Fibroblast of lung (primary cell): Measurements from ENCODE around the gene SEC23B. TPM values are rescaled to one million over a fixed set of nuclear protein-coding genes. Genes with fewer than 3 reads are reported as not detected.

Experiments
- DNase-seq, 2 donors: peaks; one replicate each; pipeline versions ENCODE4 v3.0.0 to v3.0.0-alpha.2; 2010; ENCODE audit warnings: low read depth in 2 of 2
- H2AFZ ChIP-seq: 2 replicates; pipeline ENCODE4 v1.5.1; 2012; ENCODE audit warnings: low read length, control low read depth, inconsistent platforms
- H3K27ac ChIP-seq: 2 replicates; pipeline ENCODE4 v1.5.1; 2011; ENCODE audit warnings: low read length, control low read depth; ENCODE audit not compliant: insufficient read depth
- H3K27me3 ChIP-seq: 2 replicates; pipeline ENCODE4 v1.5.1; 2011; ENCODE audit warnings: mild to moderate bottlenecking, low read length; ENCODE audit not compliant: control insufficient read depth, insufficient read depth
- H3K36me3 ChIP-seq: 2 replicates; pipeline ENCODE4 v1.5.1; 2011; ENCODE audit warnings: low read length; ENCODE audit not compliant: control insufficient read depth, insufficient read depth
- H3K4me1 ChIP-seq: 2 replicates; pipeline ENCODE4 v1.5.1; 2011; ENCODE audit warnings: low read length; ENCODE audit not compliant: control insufficient read depth, insufficient read depth; ENCODE audit errors: extremely low read depth
- H3K4me2 ChIP-seq: 2 replicates; pipeline ENCODE4 v1.5.1; 2011; ENCODE audit warnings: low read length, control low read depth; ENCODE audit not compliant: insufficient read depth; ENCODE audit errors: extremely low read depth
- H3K4me3 ChIP-seq, 4 experiments: fragments of 200-600 bp in 1 of 4; sonication (generic) in 1 of 4; replicated peaks in 1 of 4; 2 replicates each; pipeline ENCODE4 v1.5.1; 2011 to 2016; ENCODE audit warnings: low read length in 4 of 4, low read depth in 3 of 4, mild to moderate bottlenecking in 3 of 4, control low read depth in 2 of 4, inconsistent platforms in 1 of 4, mixed read lengths in 1 of 4; ENCODE audit not compliant: insufficient read depth in 1 of 4; ENCODE audit errors: control extremely low read depth in 1 of 4
- H3K79me2 ChIP-seq: 2 replicates; pipeline ENCODE4 v1.5.1; 2012; ENCODE audit warnings: mild to moderate bottlenecking, low read length, inconsistent platforms; ENCODE audit not compliant: control insufficient read depth, insufficient read depth
- H3K9ac ChIP-seq: 2 replicates; pipeline ENCODE4 v1.5.1; 2011; ENCODE audit warnings: mild to moderate bottlenecking, low read length, control low read depth; ENCODE audit not compliant: insufficient read depth
- H3K9me3 ChIP-seq: 2 replicates; pipeline ENCODE4 v1.5.1; 2012; ENCODE audit warnings: low read depth, low read length; ENCODE audit not compliant: control insufficient read depth, insufficient read depth
- H4K20me1 ChIP-seq: 2 replicates; pipeline ENCODE4 v1.5.1; 2011; ENCODE audit warnings: low read length; ENCODE audit not compliant: control insufficient read depth, insufficient read depth; ENCODE audit errors: extremely low read depth
- EZH2 ChIP-seq: IDR thresholded peaks from 2 replicates; pipeline ENCODE4 v1.5.1; 2012; ENCODE audit warnings: low read length, control low read depth, mild to moderate bottlenecking; ENCODE audit errors: missing control alignments
- polyA minus RNA-seq: library from RNA; depleted of rRNA, polyadenylated mRNA; stranded (reverse); fragments of >200 nt; gene quantifications from 2 replicates; pipeline ENCODE4 v1.2.3, GENCODE V29; 2011; ENCODE audit warnings: low replicate concordance
- polyA plus RNA-seq, 2 donors: library from polyadenylated mRNA; depleted of rRNA in 1 of 2; stranded (reverse) in 1 of 2; unstranded in 1 of 2; fragments of >200 nt; gene quantifications; 2 replicates each; pipeline ENCODE4 v1.2.1, GENCODE V29; 2011 to 2012; ENCODE audit warnings: missing spikeins in 1 of 2
- total RNA-seq: library from RNA; depleted of rRNA; stranded (reverse); fragments of >200 nt; gene quantifications from 2 replicates; pipeline ENCODE4 v1.2.1, GENCODE V29; 2014
- TF ChIP-seq, protein P1 (sequence below), 2 donors: IDR thresholded peaks in 1 of 2; conservative IDR thresholded peaks in 1 of 2; 1 replicate in 1 of 2; 2 replicates in 1 of 2; pipeline ENCODE4 v1.5.1; 2011 to 2012; ENCODE audit warnings: low read length in 2 of 2, control low read depth in 1 of 2, inconsistent platforms in 1 of 2, low read depth in 1 of 2, mild to moderate bottlenecking in 1 of 2

The SEC23B gene
- 34.7 and 52.0 TPM in 2 replicates for total RNA-seq
- polyA plus RNA-seq = 51.0 and 67.9 TPM in 2 replicates
- polyA plus RNA-seq (2012) = 29.3 and 40.9 TPM in 2 replicates
- 55.8 and 64.6 TPM in 2 replicates for polyA minus RNA-seq

DNA sequence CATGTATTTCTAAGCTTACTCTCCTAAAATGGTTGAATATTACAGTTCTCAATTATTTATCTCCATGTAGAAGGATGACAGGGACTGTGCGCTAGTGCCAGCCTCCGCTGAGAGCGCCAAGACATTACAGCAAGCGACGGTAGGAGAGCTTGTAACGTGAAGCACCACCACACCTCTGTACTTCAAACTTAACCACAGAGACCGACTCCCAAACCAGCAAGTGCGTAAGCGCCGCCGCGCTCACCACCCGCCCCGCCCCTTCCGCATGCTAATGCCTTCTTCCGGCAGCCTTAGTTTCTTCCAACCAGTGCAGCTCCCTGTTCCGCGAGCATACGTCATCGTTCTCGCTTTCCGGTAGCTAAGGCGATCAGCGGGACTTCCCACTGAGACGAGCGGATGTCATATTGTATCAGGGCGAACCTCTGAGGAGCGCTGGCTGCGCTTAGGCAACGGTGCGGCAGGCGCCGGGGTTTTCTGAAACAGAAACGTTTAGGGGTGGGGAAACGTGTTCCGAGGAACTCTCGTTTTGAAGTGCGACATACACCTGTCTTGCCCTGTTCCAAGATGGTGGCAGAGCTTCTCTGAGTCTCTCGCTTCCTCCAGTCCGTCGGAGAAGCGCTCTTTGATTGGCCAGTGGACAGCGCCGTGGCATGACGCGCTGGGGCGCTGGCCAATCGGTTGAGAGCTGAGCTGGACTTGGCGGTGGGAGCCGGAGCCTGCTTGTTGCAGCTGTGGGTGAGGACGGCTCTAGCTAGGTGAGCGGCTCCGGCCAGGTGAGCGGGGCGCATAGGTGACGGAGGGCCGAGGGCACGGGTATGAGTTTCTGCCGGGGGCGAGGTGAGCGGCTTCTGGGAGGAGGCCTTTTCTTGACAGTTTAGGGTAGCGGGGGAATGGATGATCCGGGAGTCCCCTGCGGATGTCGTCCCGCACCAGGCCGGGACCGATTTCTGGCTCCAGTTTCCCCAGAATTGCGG lies at the start of gene SEC23B:
Gene SEC23B, plus strand, starts transcription at position 723 of the 974 bp plus-strand sequence. CDS start 2,896 bp downstream, outside the sequence.
- H3K4me3 ChIP-seq = peak within 1 kb of the TSS; percentile 79 to 98 (median 84)
- no peaks in the 10 kb centered on the region for H4K20me1 ChIP-seq
- no peaks in the 10 kb centered on the region for H3K4me1 ChIP-seq
- peak within 1 kb of the TSS; percentile 98 for H2AFZ ChIP-seq
- peak; percentile 97 to 98 for DNase-seq
- peak within 1 kb of the TSS; percentile 98 for H3K27ac ChIP-seq
- H3K79me2 ChIP-seq = peaks cover 10% of the 10 kb centered on the region
- H3K4me2 ChIP-seq = peak within 1 kb of the TSS; percentile 100
- no peaks in the 10 kb centered on the region for H3K27me3 ChIP-seq
- H3K9ac ChIP-seq = peak within 1 kb of the TSS; percentile 86
- H3K36me3 ChIP-seq = peaks cover 5% of the 10 kb centered on the region
- TF ChIP-seq EZH2 = no peak
- TF ChIP-seq, protein P1, sequence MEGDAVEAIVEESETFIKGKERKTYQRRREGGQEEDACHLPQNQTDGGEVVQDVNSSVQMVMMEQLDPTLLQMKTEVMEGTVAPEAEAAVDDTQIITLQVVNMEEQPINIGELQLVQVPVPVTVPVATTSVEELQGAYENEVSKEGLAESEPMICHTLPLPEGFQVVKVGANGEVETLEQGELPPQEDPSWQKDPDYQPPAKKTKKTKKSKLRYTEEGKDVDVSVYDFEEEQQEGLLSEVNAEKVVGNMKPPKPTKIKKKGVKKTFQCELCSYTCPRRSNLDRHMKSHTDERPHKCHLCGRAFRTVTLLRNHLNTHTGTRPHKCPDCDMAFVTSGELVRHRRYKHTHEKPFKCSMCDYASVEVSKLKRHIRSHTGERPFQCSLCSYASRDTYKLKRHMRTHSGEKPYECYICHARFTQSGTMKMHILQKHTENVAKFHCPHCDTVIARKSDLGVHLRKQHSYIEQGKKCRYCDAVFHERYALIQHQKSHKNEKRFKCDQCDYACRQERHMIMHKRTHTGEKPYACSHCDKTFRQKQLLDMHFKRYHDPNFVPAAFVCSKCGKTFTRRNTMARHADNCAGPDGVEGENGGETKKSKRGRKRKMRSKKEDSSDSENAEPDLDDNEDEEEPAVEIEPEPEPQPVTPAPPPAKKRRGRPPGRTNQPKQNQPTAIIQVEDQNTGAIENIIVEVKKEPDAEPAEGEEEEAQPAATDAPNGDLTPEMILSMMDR (conservative IDR thresholded peaks at IDR 0.05 in 1 of 2, IDR thresholded peaks at IDR 0.05 in 1 of 2; ENCODE audit: low read depth in 1 of 2, low read length in 2 of 2) = no peak
- H3K9me3 ChIP-seq = no peaks in the 10 kb centered on the region

DNA sequence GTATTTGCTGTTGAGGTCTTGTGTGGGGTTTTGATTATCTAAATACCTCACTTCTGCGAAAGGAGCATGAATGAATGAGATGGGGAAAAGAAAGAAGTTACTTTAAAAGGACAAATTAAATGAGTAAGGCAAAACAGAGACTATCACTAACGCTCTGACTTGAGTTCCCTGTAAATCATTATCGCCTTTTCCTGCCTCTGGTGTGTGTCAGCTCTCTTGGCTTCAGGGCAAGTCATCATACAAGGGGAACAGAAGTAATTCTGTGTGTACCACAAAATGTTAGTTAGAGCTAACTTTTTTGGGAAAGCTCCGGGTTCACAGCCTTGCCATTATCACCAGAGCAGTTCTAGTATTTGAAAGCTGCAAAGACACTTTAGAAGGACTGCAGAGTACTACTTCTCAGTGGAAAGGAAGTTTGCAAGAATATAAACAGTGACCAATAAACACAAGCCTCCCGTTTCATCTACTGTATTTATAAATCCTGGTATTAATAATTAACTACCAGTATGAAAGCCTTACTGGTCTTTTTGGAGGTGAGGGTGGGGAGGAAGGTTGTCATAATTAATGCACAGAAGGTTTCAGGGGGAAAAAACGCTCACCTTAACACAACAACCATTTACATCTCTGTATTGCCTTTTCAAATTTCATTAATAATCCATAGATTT lies 42.1 kb upstream of the SEC23B start:
- no peak for DNase-seq
- H3K4me3 ChIP-seq = peak overlapping the region in 2 of 4 experiments; percentile 96 to 100
- H3K27me3 ChIP-seq = no peaks in the 10 kb centered on the region
- no peak overlapping the region for H3K9ac ChIP-seq
- peaks cover 2% of the 10 kb centered on the region for H3K36me3 ChIP-seq
- H3K4me1 ChIP-seq = no peaks in the 10 kb centered on the region
- H3K9me3 ChIP-seq = no peaks in the 10 kb centered on the region
- TF ChIP-seq EZH2 = no peak
- TF ChIP-seq, protein P1 (conservative IDR thresholded peaks at IDR 0.05 in 1 of 2, IDR thresholded peaks at IDR 0.05 in 1 of 2; ENCODE audit: low read depth in 1 of 2, low read length in 2 of 2) = no peak
- no peaks in the 10 kb centered on the region for H4K20me1 ChIP-seq
- H3K27ac ChIP-seq = no peak overlapping the region
- H3K79me2 ChIP-seq = peaks cover 19% of the 10 kb centered on the region
- peak overlapping the region; percentile 96 for H3K4me2 ChIP-seq
- peak overlapping the region; percentile 31 for H2AFZ ChIP-seq

DNA sequence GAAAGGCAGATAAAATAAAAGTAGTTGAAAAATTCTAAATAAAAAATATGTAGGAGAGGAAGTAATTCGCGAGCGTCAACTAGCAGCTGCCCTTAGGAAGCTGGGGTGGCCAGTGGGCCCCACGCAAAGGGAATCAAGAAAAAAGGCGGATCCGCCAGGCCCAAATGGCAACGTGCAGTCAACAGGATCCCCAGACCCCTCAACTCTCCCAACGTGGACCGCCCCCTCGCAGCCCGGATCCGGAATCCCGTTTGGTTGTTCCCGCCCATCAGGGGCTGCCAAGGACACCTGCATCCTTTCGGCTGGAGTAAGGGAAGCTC lies 41.2 kb upstream of the SEC23B start:
- Histone ChIP-seq H3K4me3 (peak overlapping the region; percentile 68 to 100 (median 82)), H3K27me3 (no peaks in the 10 kb centered on the region), H3K9ac (peak overlapping the region; percentile 44), H2AFZ (peak overlapping the region; percentile 91), H3K9me3 (no peaks in the 10 kb centered on the region), H4K20me1 (no peaks in the 10 kb centered on the region), H3K36me3 (peaks cover 4% of the 10 kb centered on the region), H3K27ac (peak overlapping the region; percentile 96), H3K4me2 (peak overlapping the region; percentile 96), H3K4me1 (no peaks in the 10 kb centered on the region), H3K79me2 (peaks cover 19% of the 10 kb centered on the region)
- TF ChIP-seq, protein P1 (conservative IDR thresholded peaks at IDR 0.05 in 1 of 2, IDR thresholded peaks at IDR 0.05 in 1 of 2; ENCODE audit: low read depth in 1 of 2, low read length in 2 of 2) = no peak
- TF ChIP-seq EZH2 = no peak
- DNase-seq = no peak
